ENCODE results near the gene DAGLA. TPM values are rescaled to one million over a fixed set of nuclear protein-coding genes. Genes with fewer than 3 reads are reported as not detected.

Gene DAGLA
- total RNA-seq, 1 experiment from 2014 or later: 8.6 TPM

GRCh38 chr11:61713906-61714305 lies 33.7 kb downstream of the DAGLA start:
- H3K9me3 ChIP-seq (ENCODE audit: low read length): no peaks in the 10 kb centered on the region
- 0 out of 2 replicates have a peak, but pooled peaks cover 3% of the 10 kb centered on the region for H4K20me1 ChIP-seq (ENCODE audit: low read length)
- TF ChIP-seq EZH2 (IDR thresholded peaks at IDR 0.05; ENCODE audit: low read length, unreplicated experiment) (no peak), EZH2phosphoT487 (IDR thresholded peaks at IDR 0.05; ENCODE audit: borderline replicate concordance, low read length) (no peak), CTCF (conservative IDR thresholded peaks at IDR 0.05; ENCODE audit: low read depth, low read length) (no peak)
- no peak overlapping the region for H3K27ac ChIP-seq (ENCODE audit: low read length)
- no peak overlapping the region for H3K9ac ChIP-seq (ENCODE audit: low read length)
- POLR2A ChIA-PET (ENCODE audit: unreplicated experiment): no interaction called here
- DNase-seq: no peak
- BruUV-seq (replicated peaks): no TSS peak
- H3K4me3 ChIP-seq (ENCODE audit: low read length): no peak overlapping the region
- peaks cover 11% of the 10 kb centered on the region; the same call in 1 of the 2 replicates for H3K79me2 ChIP-seq (ENCODE audit: low read length)
- no peak overlapping the region for H2AFZ ChIP-seq (ENCODE audit: low read length)
- intact Hi-C loops (cut with micrococcal nuclease): no loop called here
- no peaks in the 10 kb centered on the region for H3K9me2 ChIP-seq (replicated peaks; ENCODE audit: low read length)
- H3K27me3 ChIP-seq (ENCODE audit: low read length): no peaks in the 10 kb centered on the region
- ATAC-seq: no peak
- no peak overlapping the region for H3K4me2 ChIP-seq (ENCODE audit: low read length)
- H3F3A ChIP-seq (ENCODE audit: low read length, unreplicated experiment): no peaks in the 10 kb centered on the region
- CTCF ChIA-PET: no interaction called here
- no peaks in the 10 kb centered on the region for H3K4me1 ChIP-seq (ENCODE audit: insufficient read depth, low read length)
- no peaks in the 10 kb centered on the region for H3K36me3 ChIP-seq (ENCODE audit: low read depth, low read length)

GRCh38 chr11:61714316-61714715 lies 34.1 kb downstream of the DAGLA start:
- Histone ChIP-seq H3K27me3 (ENCODE audit: low read length) (no peaks in the 10 kb centered on the region), H3K4me2 (ENCODE audit: low read length) (no peak overlapping the region), H3K9me2 (replicated peaks; ENCODE audit: low read length) (no peaks in the 10 kb centered on the region), H2AFZ (ENCODE audit: low read length) (no peak overlapping the region), H3K27ac (ENCODE audit: low read length) (no peak overlapping the region), H4K20me1 (ENCODE audit: low read length) (0 out of 2 replicates have a peak, but pooled peaks cover 3% of the 10 kb centered on the region), H3K79me2 (ENCODE audit: low read length) (peaks cover 10% of the 10 kb centered on the region; the same call in 1 of the 2 replicates), H3K4me3 (ENCODE audit: low read length) (no peak overlapping the region), H3K4me1 (ENCODE audit: insufficient read depth, low read length) (no peaks in the 10 kb centered on the region), H3F3A (ENCODE audit: low read length, unreplicated experiment) (no peaks in the 10 kb centered on the region), H3K36me3 (ENCODE audit: low read depth, low read length) (no peaks in the 10 kb centered on the region), H3K9me3 (ENCODE audit: low read length) (no peaks in the 10 kb centered on the region), H3K9ac (ENCODE audit: low read length) (no peak overlapping the region)
- CTCF ChIA-PET: no interaction called here
- BruUV-seq (replicated peaks): no TSS peak
- TF ChIP-seq EZH2phosphoT487 (IDR thresholded peaks at IDR 0.05; ENCODE audit: borderline replicate concordance, low read length) (no peak), CTCF (conservative IDR thresholded peaks at IDR 0.05; ENCODE audit: low read depth, low read length) (no peak)
- POLR2A ChIA-PET (ENCODE audit: unreplicated experiment): no interaction called here
- DNase-seq (no peak), ATAC-seq (no peak)
- intact Hi-C loops (cut with micrococcal nuclease): no loop called here

- H2AFZ ChIP-seq (ENCODE audit: low read length): no peak overlapping the region
- no peaks in the 10 kb centered on the region for H3K36me3 ChIP-seq (ENCODE audit: low read depth, low read length)
- H3K27me3 ChIP-seq (ENCODE audit: low read length): no peaks in the 10 kb centered on the region
- ATAC-seq (no peak), DNase-seq (no peak)
- BruUV-seq (replicated peaks): no TSS peak
- intact Hi-C loops (cut with micrococcal nuclease): no loop called here
- no peaks in the 10 kb centered on the region for H3K4me1 ChIP-seq (ENCODE audit: insufficient read depth, low read length)
- CTCF ChIA-PET: no interaction called here
- no peaks in the 10 kb centered on the region for H3K9me2 ChIP-seq (replicated peaks; ENCODE audit: low read length)
- TF ChIP-seq EZH2phosphoT487 (IDR thresholded peaks at IDR 0.05; ENCODE audit: borderline replicate concordance, low read length) (no peak), CTCF (conservative IDR thresholded peaks at IDR 0.05; ENCODE audit: low read depth, low read length) (no peak), EZH2 (IDR thresholded peaks at IDR 0.05; ENCODE audit: low read length, unreplicated experiment) (no peak)
- POLR2A ChIA-PET (ENCODE audit: unreplicated experiment): no interaction called here
- H3K79me2 ChIP-seq (ENCODE audit: low read length): peaks cover 4% of the 10 kb centered on the region; the same call in 1 of the 2 replicates
- H3F3A ChIP-seq (ENCODE audit: low read length, unreplicated experiment): no peaks in the 10 kb centered on the region
- H3K9ac ChIP-seq (ENCODE audit: low read length): no peak overlapping the region
- no peak overlapping the region for H3K27ac ChIP-seq (ENCODE audit: low read length)
- no peaks in the 10 kb centered on the region for H3K9me3 ChIP-seq (ENCODE audit: low read length)
- H3K4me2 ChIP-seq (ENCODE audit: low read length): no peak overlapping the region
- H4K20me1 ChIP-seq (ENCODE audit: low read length): 0 out of 2 replicates have a peak, but pooled peaks cover 3% of the 10 kb centered on the region
- H3K4me3 ChIP-seq (ENCODE audit: low read length): no peak overlapping the region
Observed at GRCh38 chr11:61714916-61715315, 34.7 kb downstream of the DAGLA start.

Measured in PC-3 (cell line).